GM18868 (cell line): ENCODE results near the gene ZNF625.
"Not testable (repeated sequence)": the region's sequence is repeated elsewhere in the genome, so short reads cannot be mapped to it uniquely, and the experiment has no call there.

ENCODE experiments used
- ATAC-seq: cut with Tn5 transposase; IDR thresholded peaks from one replicate; pipeline ENCODE4 v1.9.1; 2021; ENCODE audit warnings: mild to moderate bottlenecking, moderate library complexity; ENCODE audit not compliant: unreplicated experiment

The ZNF625 gene

GRCh38 chr19:12139269-12139668 is 17.3 kb downstream of the ZNF625 start:
- no peak for ATAC-seq

GRCh38 chr19:12137221-12137940 is 19.2 kb downstream of the ZNF625 start:
- ATAC-seq: no peak

GRCh38 chr19:12133069-12133468 is 23.5 kb downstream of the ZNF625 start:
- ATAC-seq: no peak

- ATAC-seq: no peak
Measured at GRCh38 chr19:12126707-12127106, 29.8 kb downstream of the ZNF625 start.

GRCh38 chr19:12117201-12117970 is 39.1 kb downstream of the ZNF625 start:
- no peak for ATAC-seq

GRCh38 chr19:12113121-12113520 is 43.4 kb downstream of the ZNF625 start:
- ATAC-seq: no peak

- no peak for ATAC-seq
Measured at GRCh38 chr19:12112701-12113100, 43.8 kb downstream of the ZNF625 start.

- no peak for ATAC-seq
Measured at GRCh38 chr19:12111943-12112637, 44.4 kb downstream of the ZNF625 start.

GRCh38 chr19:12111176-12111575 is 45.4 kb downstream of the ZNF625 start:
- ATAC-seq: no peak

- not testable (repeated sequence) for ATAC-seq
Measured at GRCh38 chr19:12103909-12104308, 52.6 kb downstream of the ZNF625 start.

GRCh38 chr19:12098040-12098439 is 58.5 kb downstream of the ZNF625 start:
- ATAC-seq: no peak

GRCh38 chr19:12095111-12095790 is 61.3 kb downstream of the ZNF625 start:
- no peak for ATAC-seq
